HepG2 (cell line): Measurements from ENCODE around the gene MAGEA10. TPM values are rescaled to one million over a fixed set of nuclear protein-coding genes. Genes with fewer than 3 reads are reported as not detected.

Experiments
- ATAC-seq: fragments of 200-7000 bp; cut with Tn5 transposase; 3 replicates; pipeline ENCODE4 v1.9.1; 2020; ENCODE audit warnings: mild to moderate bottlenecking, moderate library complexity
- BruUV-seq: library from RNA; stranded (reverse); fragments of 400-500 nt; replicated peaks from 2 replicates; lab custom pipeline; 2021; lab: Mats Ljungman, UMichigan
- CTCF ChIA-PET: fragments of 300-600 bp; formaldehyde crosslinking; extraction: SDS; loops from one replicate; lab custom pipeline; 2021; ENCODE audit warnings: low total read pairs, inconsistent platforms, low intra/inter-chr PET ratio; lab: Yijun Ruan, JAX
- POLR2A ChIA-PET: fragments of 350-600 bp; sonication (Branson Sonifier 250); formaldehyde crosslinking; loops from one replicate; lab custom pipeline; 2020; ENCODE audit warnings: antibody characterized with exemption, inconsistent platforms; lab: Yijun Ruan, JAX
- DNase-seq: peaks from one replicate; pipeline ENCODE4 v3.0.0-alpha.2; 2015; ENCODE audit warnings: low spot score
- FAIRE-seq: peaks from 3 replicates; lab custom pipeline; 2011; peaks lifted over from hg19 to GRCh38; lab: Jason Lieb, UNC
- H2AFZ ChIP-seq: one replicate; pipeline ENCODE4 v1.6.1; 2011; ENCODE audit warnings: low read length, inconsistent platforms
- H3K27ac ChIP-seq: fragments of 300-600 bp; 3 replicates; pipeline ENCODE4 v1.8.0; 2011; ENCODE audit warnings: mixed run types, mild to moderate bottlenecking, mixed read lengths, low read length, inconsistent platforms; ENCODE audit not compliant: insufficient read depth; ENCODE audit errors: extremely low read length
- H3K27me3 ChIP-seq, 2 experiments: fragments of 200-600 bp in 1 of 2; 2 replicates in 1 of 2; 3 replicates in 1 of 2; pipeline versions ENCODE4 v1.6.0 to v1.8.0; 2011; ENCODE audit warnings: low read length in 2 of 2, mild to moderate bottlenecking in 2 of 2, moderate library complexity in 2 of 2, inconsistent platforms in 1 of 2; ENCODE audit not compliant: insufficient read depth in 2 of 2, control insufficient read depth in 1 of 2
- H3K36me3 ChIP-seq, 2 experiments: fragments of 200-600 bp in 1 of 2; replicated peaks in 1 of 2; 2 replicates in 1 of 2; 3 replicates in 1 of 2; pipeline versions ENCODE4 v1.5.1 to v1.8.0; 2011; ENCODE audit warnings: low read length in 2 of 2, inconsistent platforms in 1 of 2; ENCODE audit not compliant: insufficient read depth in 2 of 2, control insufficient read depth in 1 of 2
- H3K4me1 ChIP-seq: 2 replicates; pipeline ENCODE4 v1.5.1; 2012; ENCODE audit warnings: low read length, inconsistent platforms; ENCODE audit not compliant: insufficient read depth
- H3K4me2 ChIP-seq: 2 replicates; pipeline ENCODE4 v1.6.0; 2011; ENCODE audit warnings: low read depth, low read length, inconsistent platforms
- H3K4me3 ChIP-seq, 3 experiments: fragments of 200-600 bp in 1 of 3; sonication (generic), shearing (Covaris generic) in 1 of 3; replicated peaks in 1 of 3; 2 replicates each; pipeline ENCODE4 v1.5.1; 2011 to 2016; ENCODE audit warnings: low read length in 3 of 3, inconsistent platforms in 2 of 3, low read depth in 2 of 3, mild to moderate bottlenecking in 2 of 3, control low read depth in 1 of 3, mixed read lengths in 1 of 3; ENCODE audit not compliant: insufficient read depth in 1 of 3
- H3K79me2 ChIP-seq: one replicate; pipeline ENCODE4 v1.6.1; 2011; ENCODE audit warnings: low read length, inconsistent platforms; ENCODE audit not compliant: insufficient read depth
- H3K9ac ChIP-seq: 2 replicates; pipeline ENCODE4 v1.6.0; 2011; ENCODE audit warnings: mild to moderate bottlenecking, low read depth, low read length, inconsistent platforms; ENCODE audit not compliant: insufficient read depth
- H3K9me3 ChIP-seq: 2 replicates; pipeline ENCODE4 v1.5.1; 2012; ENCODE audit warnings: mild to moderate bottlenecking, low read length
- H4K20me1 ChIP-seq: 2 replicates; pipeline ENCODE4 v1.6.0; 2011; ENCODE audit warnings: inconsistent platforms, mild to moderate bottlenecking, low read length, moderate library complexity; ENCODE audit not compliant: insufficient read depth
- ATF7 ChIP-seq, 2 experiments: fragments of 450-650 bp in 1 of 2; sonication (generic) in 1 of 2; formaldehyde crosslinking in 1 of 2; IDR thresholded peaks; 2 replicates each; pipeline versions ENCODE4 v1.4.0 to v1.6.1; 2016 to 2020; ENCODE audit warnings: antibody characterized with exemption in 1 of 2, mild to moderate bottlenecking in 1 of 2, missing genetic modification reagents in 1 of 2
- CREB1 ChIP-seq, 2 experiments: fragments of 450-650 bp in 1 of 2; IDR thresholded peaks; 2 replicates each; pipeline ENCODE4 v1.6.1; 2016 to 2017; ENCODE audit warnings: control low read depth in 1 of 2, mild to moderate bottlenecking in 1 of 2, missing compliant biosample characterization in 1 of 2, missing genetic modification characterization in 1 of 2
- HDAC2 ChIP-seq: sonication (generic); formaldehyde crosslinking; IDR thresholded peaks from 2 replicates; pipeline ENCODE4 v1.4.0; 2020; ENCODE audit warnings: missing genetic modification reagents
- KDM1A ChIP-seq: IDR thresholded peaks from 2 replicates; pipeline ENCODE4 v1.6.1; 2016; ENCODE audit warnings: missing compliant biosample characterization
- SALL2 ChIP-seq: sonication (generic); formaldehyde crosslinking; IDR thresholded peaks from 2 replicates; pipeline ENCODE4 v1.8.1; 2023; ENCODE audit warnings: mild to moderate bottlenecking, missing genetic modification reagents, inconsistent platforms
- WIZ ChIP-seq: sonication (generic); formaldehyde crosslinking; IDR thresholded peaks from 2 replicates; pipeline ENCODE4 v1.5.1; 2020; ENCODE audit warnings: mild to moderate bottlenecking, missing genetic modification reagents
- WGBS: methylation state at CpG from one replicate; pipeline ENCODE4 v1.1.6; 2017; ENCODE audit warnings: low lambda C conversion rate; 5-methylcytosine and 5-hydroxymethylcytosine counted together
- in situ Hi-C: cut with HindIII; loops from 2 replicates; pipeline ENCODE4 v1.10.0; 2017; ENCODE audit warnings: low pct_unique_long_range_greater_than_20kb; ENCODE audit not compliant: extremely low pct_ligation_motif_present
- intact Hi-C: fragments of 100-400 bp; cut with micrococcal nuclease; formaldehyde crosslinking; loops from one replicate; pipeline ENCODE4 v1.10.0; 2022; ENCODE audit not compliant: unreplicated experiment
- polyA plus RNA-seq, 8 experiments: library from polyadenylated mRNA; depleted of rRNA in 3 of 8; stranded (reverse) in 7 of 8; unstranded in 1 of 8; fragments of >200 nt; fragmentation: Illumina TruSeq in 4 of 8; extraction: Trizol in 4 of 8; gene quantifications; 2 replicates each; pipeline versions ENCODE4 v1.2.1 to v1.2.3, GENCODE V29; 2011 to 2016; ENCODE audit warnings: low read depth in 4 of 8, missing spikeins in 1 of 8, mixed read lengths in 1 of 8; ENCODE audit not compliant: insufficient read depth in 1 of 8
- total RNA-seq, 5 experiments: library from RNA; depleted of rRNA; stranded (reverse); fragments of >200 nt; fragmentation: Illumina TruSeq; extraction: Trizol; gene quantifications; 2 replicates each; pipeline ENCODE4 v1.2.3, GENCODE V29; 2016; ENCODE audit warnings: low read depth in 1 of 5
- TF ChIP-seq, protein P1 (sequence below): sonication (generic); formaldehyde crosslinking; IDR thresholded peaks from 2 replicates; pipeline ENCODE4 v1.4.0; 2020; ENCODE audit warnings: missing genetic modification reagents
- TF ChIP-seq, protein P2 (sequence below): sonication (generic); formaldehyde crosslinking; IDR thresholded peaks from 2 replicates; pipeline ENCODE4 v1.5.0; 2020; ENCODE audit warnings: missing genetic modification reagents
- TF ChIP-seq, protein P3 (sequence below): IDR thresholded peaks from 2 replicates; pipeline ENCODE4 v1.6.1; 2016; ENCODE audit warnings: mild to moderate bottlenecking

MAGEA10 gene
- total and polyA plus RNA-seq, 2 of the 13 experiments (the other 11 are each of a cell fraction or from before 2014, with no cell fraction given): not detected

DNA sequence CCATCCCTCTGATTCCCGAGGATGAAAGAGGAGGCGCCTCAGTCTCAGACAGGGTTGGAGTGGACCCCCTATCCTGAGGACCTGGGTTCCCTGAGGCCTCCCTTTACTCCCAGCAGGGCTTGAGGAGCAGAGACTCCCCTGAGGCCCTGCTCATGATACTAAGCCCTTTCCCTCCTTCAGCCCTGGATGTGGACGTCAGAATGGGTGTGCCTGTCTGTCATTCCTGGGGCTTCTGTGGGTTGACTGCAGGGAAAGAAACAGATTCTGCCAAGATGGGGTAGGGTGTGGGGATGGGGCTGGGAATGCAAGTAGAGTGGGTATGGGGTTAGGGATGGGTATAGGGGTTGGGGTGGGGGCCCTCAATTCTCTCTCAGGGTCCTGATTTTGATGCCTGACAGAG, 21.1 kb downstream of the MAGEA10 start (continued):
- TF ChIP-seq, protein P1, sequence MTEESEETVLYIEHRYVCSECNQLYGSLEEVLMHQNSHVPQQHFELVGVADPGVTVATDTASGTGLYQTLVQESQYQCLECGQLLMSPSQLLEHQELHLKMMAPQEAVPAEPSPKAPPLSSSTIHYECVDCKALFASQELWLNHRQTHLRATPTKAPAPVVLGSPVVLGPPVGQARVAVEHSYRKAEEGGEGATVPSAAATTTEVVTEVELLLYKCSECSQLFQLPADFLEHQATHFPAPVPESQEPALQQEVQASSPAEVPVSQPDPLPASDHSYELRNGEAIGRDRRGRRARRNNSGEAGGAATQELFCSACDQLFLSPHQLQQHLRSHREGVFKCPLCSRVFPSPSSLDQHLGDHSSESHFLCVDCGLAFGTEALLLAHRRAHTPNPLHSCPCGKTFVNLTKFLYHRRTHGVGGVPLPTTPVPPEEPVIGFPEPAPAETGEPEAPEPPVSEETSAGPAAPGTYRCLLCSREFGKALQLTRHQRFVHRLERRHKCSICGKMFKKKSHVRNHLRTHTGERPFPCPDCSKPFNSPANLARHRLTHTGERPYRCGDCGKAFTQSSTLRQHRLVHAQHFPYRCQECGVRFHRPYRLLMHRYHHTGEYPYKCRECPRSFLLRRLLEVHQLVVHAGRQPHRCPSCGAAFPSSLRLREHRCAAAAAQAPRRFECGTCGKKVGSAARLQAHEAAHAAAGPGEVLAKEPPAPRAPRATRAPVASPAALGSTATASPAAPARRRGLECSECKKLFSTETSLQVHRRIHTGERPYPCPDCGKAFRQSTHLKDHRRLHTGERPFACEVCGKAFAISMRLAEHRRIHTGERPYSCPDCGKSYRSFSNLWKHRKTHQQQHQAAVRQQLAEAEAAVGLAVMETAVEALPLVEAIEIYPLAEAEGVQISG (CRISPR knock-in tag): no peak
- TF ChIP-seq WIZ (CRISPR knock-in tag): no peak
- no peak for TF ChIP-seq SALL2
- TF ChIP-seq, protein P2, sequence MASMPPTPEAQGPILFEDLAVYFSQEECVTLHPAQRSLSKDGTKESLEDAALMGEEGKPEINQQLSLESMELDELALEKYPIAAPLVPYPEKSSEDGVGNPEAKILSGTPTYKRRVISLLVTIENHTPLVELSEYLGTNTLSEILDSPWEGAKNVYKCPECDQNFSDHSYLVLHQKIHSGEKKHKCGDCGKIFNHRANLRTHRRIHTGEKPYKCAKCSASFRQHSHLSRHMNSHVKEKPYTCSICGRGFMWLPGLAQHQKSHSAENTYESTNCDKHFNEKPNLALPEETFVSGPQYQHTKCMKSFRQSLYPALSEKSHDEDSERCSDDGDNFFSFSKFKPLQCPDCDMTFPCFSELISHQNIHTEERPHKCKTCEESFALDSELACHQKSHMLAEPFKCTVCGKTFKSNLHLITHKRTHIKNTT (CRISPR knock-in tag): no peak
- TF ChIP-seq KDM1A (CRISPR knock-in tag): no peak
- no peak for TF ChIP-seq HDAC2 (CRISPR knock-in tag)

DNA sequence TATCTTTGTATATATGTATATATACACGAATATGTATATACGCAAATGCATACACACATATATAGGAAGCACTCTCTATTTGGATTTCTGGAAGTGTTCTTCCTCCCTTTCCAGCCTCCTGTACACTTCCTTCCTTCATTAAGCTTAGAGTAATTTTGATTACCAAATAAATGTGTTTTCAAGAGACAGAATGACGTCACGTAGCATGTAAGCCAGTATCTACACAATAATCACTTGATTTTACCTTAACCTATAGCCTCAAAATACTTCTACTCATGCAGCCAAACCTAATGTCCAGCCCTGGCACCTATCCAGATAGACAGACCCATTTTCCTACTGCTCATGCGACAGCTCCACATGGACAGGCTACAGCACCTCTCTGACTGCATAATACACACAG, 29.9 kb downstream of the MAGEA10 start:
- CTCF ChIA-PET: no interaction called here

More for the DNA sequence above, 29.9 kb downstream of the MAGEA10 start:
- FAIRE-seq (no peak), ATAC-seq (no peak), DNase-seq (no peak)
- Histone ChIP-seq H3K9ac (no peak overlapping the region), H3K79me2 (no peaks in the 10 kb centered on the region), H3K27ac (no peak overlapping the region), H3K4me3 (no peak overlapping the region), H3K4me2 (no peak overlapping the region), H3K9me3 (no peaks in the 10 kb centered on the region), H4K20me1 (no peaks in the 10 kb centered on the region), H3K4me1 (no peaks in the 10 kb centered on the region), H3K36me3 (no peaks in the 10 kb centered on the region), H3K27me3 (no peaks in the 10 kb centered on the region), H2AFZ (no peak overlapping the region)
- intact Hi-C loops: no loop called here
- 27% methylated on average over 5 of the region's 5 CpGs for WGBS
- TF ChIP-seq CREB1 (IDR thresholded peaks at IDR 0.05) (peak; percentile 89), CREB1 (CRISPR knock-in tag; IDR thresholded peaks at IDR 0.05) (no peak), ATF7 (IDR thresholded peaks at IDR 0.05) (peak; percentile 84), ATF7 (CRISPR knock-in tag; IDR thresholded peaks at IDR 0.05) (no peak)
- TF ChIP-seq, protein P3, sequence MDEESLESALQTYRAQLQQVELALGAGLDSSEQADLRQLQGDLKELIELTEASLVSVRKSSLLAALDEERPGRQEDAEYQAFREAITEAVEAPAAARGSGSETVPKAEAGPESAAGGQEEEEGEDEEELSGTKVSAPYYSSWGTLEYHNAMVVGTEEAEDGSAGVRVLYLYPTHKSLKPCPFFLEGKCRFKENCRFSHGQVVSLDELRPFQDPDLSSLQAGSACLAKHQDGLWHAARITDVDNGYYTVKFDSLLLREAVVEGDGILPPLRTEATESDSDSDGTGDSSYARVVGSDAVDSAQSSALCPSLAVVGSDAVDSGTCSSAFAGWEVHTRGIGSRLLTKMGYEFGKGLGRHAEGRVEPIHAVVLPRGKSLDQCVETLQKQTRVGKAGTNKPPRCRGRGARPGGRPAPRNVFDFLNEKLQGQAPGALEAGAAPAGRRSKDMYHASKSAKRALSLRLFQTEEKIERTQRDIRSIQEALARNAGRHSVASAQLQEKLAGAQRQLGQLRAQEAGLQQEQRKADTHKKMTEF: no peak
- no TSS peak for BruUV-seq
- POLR2A ChIA-PET: no interaction called here
- in situ Hi-C loops: no loop called here
